Smooth muscle cell (in vitro differentiated cells): Measurements from ENCODE around the gene GATA6. TPM values are rescaled to one million over a fixed set of nuclear protein-coding genes. Genes with fewer than 3 reads are reported as not detected.

ENCODE experiments used
- DNase-seq: peaks from one replicate; lab custom pipeline; 2025; ENCODE audit not compliant: unreplicated experiment; lab: John Stamatoyannopoulos, UW
- H2AFZ ChIP-seq: fragments of 200-600 bp; sonication (generic); 2 replicates; pipeline ENCODE4 v1.6.0; 2016; ENCODE audit warnings: antibody characterized with exemption, low read depth, mild to moderate bottlenecking
- H3F3A ChIP-seq: fragments of 200-600 bp; sonication (generic); 2 replicates; pipeline ENCODE4 v1.6.0; 2017; ENCODE audit warnings: antibody characterized with exemption, low read depth
- H3K27ac ChIP-seq: fragments of 200-600 bp; sonication (generic); 2 replicates; pipeline ENCODE4 v1.5.1; 2016; ENCODE audit warnings: low read depth, mild to moderate bottlenecking
- H3K27me3 ChIP-seq: fragments of 200-600 bp; sonication (generic); 2 replicates; pipeline ENCODE4 v1.6.1; 2016; ENCODE audit warnings: low read depth, mild to moderate bottlenecking
- H3K36me3 ChIP-seq: fragments of 200-600 bp; sonication (generic); 2 replicates; pipeline ENCODE4 v1.5.1; 2016; ENCODE audit warnings: low read depth
- H3K4me1 ChIP-seq: fragments of 200-600 bp; sonication (generic); 2 replicates; pipeline ENCODE4 v1.5.1; 2016; ENCODE audit warnings: low read depth
- H3K4me2 ChIP-seq: fragments of 200-600 bp; sonication (generic); 2 replicates; pipeline ENCODE4 v1.6.0; 2016; ENCODE audit warnings: mild to moderate bottlenecking
- H3K4me3 ChIP-seq: fragments of 200-600 bp; sonication (generic); 2 replicates; pipeline ENCODE4 v1.5.1; 2016; ENCODE audit warnings: mild to moderate bottlenecking
- H3K79me2 ChIP-seq: fragments of 200-600 bp; sonication (generic); 2 replicates; pipeline ENCODE4 v1.6.0; 2016; ENCODE audit warnings: low read depth, mild to moderate bottlenecking
- H3K9ac ChIP-seq: fragments of 200-600 bp; sonication (generic); 2 replicates; pipeline ENCODE4 v1.6.0; 2016; ENCODE audit warnings: low read depth
- H3K9me3 ChIP-seq: fragments of 200-600 bp; sonication (generic); replicated peaks from 2 replicates; pipeline ENCODE4 v1.5.1; 2016; ENCODE audit warnings: low read depth
- H4K20me1 ChIP-seq: fragments of 200-600 bp; sonication (generic); 2 replicates; pipeline ENCODE4 v1.6.0; 2016; ENCODE audit warnings: low read depth
- WGBS: methylation state at CpG from one replicate; pipeline ENCODE4 v1.1.7; 2016; ENCODE audit warnings: low lambda C conversion rate; 5-methylcytosine and 5-hydroxymethylcytosine counted together
- polyA plus RNA-seq: library from polyadenylated mRNA; unstranded; fragments of >200 nt; fragmentation: Nextera tagmentation; extraction: Ambion mirVana; gene quantifications from 2 replicates; pipeline ENCODE4 v1.2.1, GENCODE V29; 2016
- total RNA-seq: library from RNA; depleted of rRNA; stranded (reverse); fragments of >200 nt; gene quantifications from 2 replicates; pipeline ENCODE4 v1.2.3, GENCODE V29; 2014
- TF ChIP-seq, protein P1 (sequence below): fragments of 200-600 bp; sonication (generic); IDR thresholded peaks from 2 replicates; pipeline ENCODE4 v1.5.1; 2017; ENCODE audit warnings: borderline replicate concordance, mild to moderate bottlenecking, antibody characterized with exemption; ENCODE audit not compliant: insufficient read depth, poor library complexity, severe bottlenecking

Gene GATA6
- total and polyA plus RNA-seq, 2 experiments from 2014 or later: 48.5 to 49.9 TPM

DNA sequence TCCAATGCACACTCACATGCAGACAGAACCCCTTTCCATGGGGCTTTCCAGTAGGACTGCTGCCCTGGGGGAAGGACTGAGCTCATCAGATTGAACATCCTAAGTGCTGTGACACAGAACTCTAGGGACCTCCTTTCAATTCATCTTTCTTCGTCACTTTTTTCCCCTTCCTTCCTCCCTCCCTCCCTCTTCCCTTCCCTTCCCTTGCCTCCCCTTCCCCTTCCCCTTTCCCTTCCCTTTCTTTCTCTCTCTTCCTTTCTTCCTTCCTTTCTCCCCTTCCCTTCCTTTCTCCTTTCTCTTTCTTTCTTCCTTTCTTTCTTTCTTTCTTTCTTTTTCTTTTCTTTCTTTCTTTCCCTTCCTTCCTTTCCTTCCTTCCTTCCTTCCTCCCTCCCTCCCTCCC lies 39.6 kb upstream of the GATA6 start:
- Histone ChIP-seq H3K79me2 (no peaks in the 10 kb centered on the region), H3K27ac (no peak overlapping the region), H4K20me1 (no peaks in the 10 kb centered on the region), H3K9me3 (no peaks in the 10 kb centered on the region), H3F3A (no peaks in the 10 kb centered on the region), H3K27me3 (no peaks in the 10 kb centered on the region), H3K9ac (no peak overlapping the region), H3K4me2 (no peak overlapping the region), H3K36me3 (no peaks in the 10 kb centered on the region), H3K4me1 (no peaks in the 10 kb centered on the region), H3K4me3 (no peak overlapping the region), H2AFZ (no peak overlapping the region)
- WGBS: 44% methylated on average over 1 of the region's 1 CpG
- TF ChIP-seq, protein P1, sequence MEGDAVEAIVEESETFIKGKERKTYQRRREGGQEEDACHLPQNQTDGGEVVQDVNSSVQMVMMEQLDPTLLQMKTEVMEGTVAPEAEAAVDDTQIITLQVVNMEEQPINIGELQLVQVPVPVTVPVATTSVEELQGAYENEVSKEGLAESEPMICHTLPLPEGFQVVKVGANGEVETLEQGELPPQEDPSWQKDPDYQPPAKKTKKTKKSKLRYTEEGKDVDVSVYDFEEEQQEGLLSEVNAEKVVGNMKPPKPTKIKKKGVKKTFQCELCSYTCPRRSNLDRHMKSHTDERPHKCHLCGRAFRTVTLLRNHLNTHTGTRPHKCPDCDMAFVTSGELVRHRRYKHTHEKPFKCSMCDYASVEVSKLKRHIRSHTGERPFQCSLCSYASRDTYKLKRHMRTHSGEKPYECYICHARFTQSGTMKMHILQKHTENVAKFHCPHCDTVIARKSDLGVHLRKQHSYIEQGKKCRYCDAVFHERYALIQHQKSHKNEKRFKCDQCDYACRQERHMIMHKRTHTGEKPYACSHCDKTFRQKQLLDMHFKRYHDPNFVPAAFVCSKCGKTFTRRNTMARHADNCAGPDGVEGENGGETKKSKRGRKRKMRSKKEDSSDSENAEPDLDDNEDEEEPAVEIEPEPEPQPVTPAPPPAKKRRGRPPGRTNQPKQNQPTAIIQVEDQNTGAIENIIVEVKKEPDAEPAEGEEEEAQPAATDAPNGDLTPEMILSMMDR: no peak
- DNase-seq: no peak

DNA sequence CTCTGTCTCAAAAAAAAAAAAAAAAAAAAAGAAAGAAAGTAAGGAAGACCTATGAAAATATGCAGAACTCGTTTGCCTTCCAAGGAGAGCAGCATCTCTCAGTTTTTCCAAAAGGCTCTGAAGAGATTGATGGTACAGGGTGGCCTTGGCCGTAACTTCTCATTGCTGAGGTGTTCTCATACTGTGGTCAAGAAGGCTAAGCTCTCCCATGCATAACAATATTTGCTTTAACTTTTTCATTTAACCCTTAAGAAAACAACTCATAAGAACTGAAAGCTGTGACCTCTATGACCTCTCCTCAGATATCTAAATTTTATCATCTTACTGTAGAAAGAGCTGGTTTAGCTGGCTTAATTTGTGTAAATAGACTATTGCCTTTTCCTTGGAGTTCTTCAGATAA lies 37.1 kb upstream of the GATA6 start:
- no peak overlapping the region for H2AFZ ChIP-seq
- no peaks in the 10 kb centered on the region for H3K36me3 ChIP-seq
- H3K27me3 ChIP-seq: no peaks in the 10 kb centered on the region
- H3K9me3 ChIP-seq: no peaks in the 10 kb centered on the region
- no peak for DNase-seq
- TF ChIP-seq, protein P1: no peak
- H3K79me2 ChIP-seq: no peaks in the 10 kb centered on the region
- H3K4me2 ChIP-seq: no peak overlapping the region
- no peaks in the 10 kb centered on the region for H4K20me1 ChIP-seq
- H3K9ac ChIP-seq: no peak overlapping the region
- 93% methylated on average over 2 of the region's 2 CpGs for WGBS
- no peak overlapping the region for H3K4me3 ChIP-seq
- H3F3A ChIP-seq: no peaks in the 10 kb centered on the region
- H3K4me1 ChIP-seq: no peaks in the 10 kb centered on the region
- no peak overlapping the region for H3K27ac ChIP-seq

DNA sequence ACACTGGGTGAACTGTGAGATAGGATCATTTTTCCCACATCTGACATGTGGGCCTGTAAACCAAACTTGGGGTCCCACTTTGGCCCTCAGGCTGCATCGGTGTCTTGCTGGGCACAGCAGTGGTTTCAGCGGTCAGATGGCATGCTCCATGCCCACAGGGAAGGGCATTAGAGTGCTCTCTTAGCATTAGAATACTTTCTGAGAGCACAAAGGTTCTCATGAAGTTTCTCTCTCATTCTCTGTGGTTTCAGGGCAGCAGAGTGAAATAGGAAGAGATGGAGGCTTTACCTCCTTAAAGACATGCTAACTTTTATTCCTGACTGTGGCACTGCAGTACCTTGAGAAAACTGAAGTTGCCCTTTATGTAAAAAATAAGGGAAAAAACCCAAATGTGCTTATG lies 36.6 kb upstream of the GATA6 start:
- H3K79me2 ChIP-seq: no peaks in the 10 kb centered on the region
- H3K27me3 ChIP-seq: no peaks in the 10 kb centered on the region
- H3K9me3 ChIP-seq: no peaks in the 10 kb centered on the region
- H3K36me3 ChIP-seq: no peaks in the 10 kb centered on the region
- WGBS: 85% methylated on average over 2 of the region's 2 CpGs
- no peak overlapping the region for H3K4me3 ChIP-seq
- no peak overlapping the region for H3K4me2 ChIP-seq
- H3K27ac ChIP-seq: no peak overlapping the region
- no peaks in the 10 kb centered on the region for H3F3A ChIP-seq
- no peaks in the 10 kb centered on the region for H3K4me1 ChIP-seq
- no peaks in the 10 kb centered on the region for H4K20me1 ChIP-seq
- H3K9ac ChIP-seq: no peak overlapping the region
- DNase-seq: no peak
- TF ChIP-seq, protein P1: no peak
- H2AFZ ChIP-seq: no peak overlapping the region

DNA sequence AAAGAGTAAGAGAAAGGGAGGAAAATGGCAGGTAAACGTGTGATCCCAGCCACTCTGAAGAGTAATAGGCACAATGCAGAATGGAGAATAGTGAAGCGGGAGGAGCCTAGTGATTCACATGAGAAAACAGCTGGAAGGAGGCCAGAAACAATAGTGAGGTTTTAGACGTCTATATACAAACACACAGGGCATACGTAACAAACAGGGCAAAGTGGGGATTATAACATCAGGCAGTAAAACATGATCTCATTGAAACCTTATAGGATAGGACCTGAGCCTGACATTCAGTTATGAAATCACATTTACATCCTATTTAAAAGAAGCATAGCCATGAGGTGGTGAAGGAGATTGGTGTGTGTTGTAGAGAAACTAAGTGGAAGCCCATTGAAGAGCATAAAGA lies 33.0 kb upstream of the GATA6 start:
- no peak for DNase-seq
- TF ChIP-seq, protein P1: no peak
- H3K9me3 ChIP-seq: no peaks in the 10 kb centered on the region

More for the DNA sequence above, 33.0 kb upstream of the GATA6 start:
- WGBS: 61% methylated on average over 4 of the region's 4 CpGs
- no peaks in the 10 kb centered on the region for H3K27me3 ChIP-seq
- no peaks in the 10 kb centered on the region for H3K79me2 ChIP-seq
- no peaks in the 10 kb centered on the region for H3K36me3 ChIP-seq
- no peaks in the 10 kb centered on the region for H3K4me1 ChIP-seq
- no peaks in the 10 kb centered on the region for H4K20me1 ChIP-seq
- H3F3A ChIP-seq: no peaks in the 10 kb centered on the region
- no peak overlapping the region for H3K9ac ChIP-seq
- no peak overlapping the region for H2AFZ ChIP-seq
- no peak overlapping the region for H3K27ac ChIP-seq
- H3K4me3 ChIP-seq: no peak overlapping the region
- no peak overlapping the region for H3K4me2 ChIP-seq
